ENCODE data around the gene AMBRA1.

The AMBRA1 gene

DNA sequence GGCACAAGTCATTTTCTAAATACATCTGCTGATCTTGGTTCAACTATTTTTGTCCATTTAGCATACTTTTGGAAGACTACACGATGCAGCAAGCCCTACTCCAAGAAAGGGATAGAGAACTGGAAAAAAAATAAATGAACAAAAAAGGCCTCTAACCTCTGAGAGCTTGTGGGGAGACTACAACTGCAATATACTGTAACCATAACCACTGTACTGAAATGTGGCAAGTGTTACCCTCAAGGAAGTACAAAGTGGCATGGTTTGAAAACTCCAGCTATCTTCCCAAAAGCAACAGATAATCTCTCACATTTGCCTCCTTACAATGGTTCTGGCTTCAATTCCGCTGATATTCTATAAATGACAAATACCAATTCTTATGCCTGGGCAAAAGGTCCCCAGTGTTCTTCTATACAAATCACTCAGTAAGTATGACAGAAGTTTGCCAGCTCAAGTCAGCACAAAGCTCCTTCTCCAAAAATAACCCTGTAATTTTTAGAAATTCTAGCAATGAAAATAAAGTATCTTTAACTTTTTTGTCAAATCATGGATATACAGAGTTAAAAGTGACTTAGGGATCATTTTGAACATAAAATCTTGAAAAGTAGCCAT, 22.9 kb downstream of the AMBRA1 start:
- no peak for DNase-seq

DNA sequence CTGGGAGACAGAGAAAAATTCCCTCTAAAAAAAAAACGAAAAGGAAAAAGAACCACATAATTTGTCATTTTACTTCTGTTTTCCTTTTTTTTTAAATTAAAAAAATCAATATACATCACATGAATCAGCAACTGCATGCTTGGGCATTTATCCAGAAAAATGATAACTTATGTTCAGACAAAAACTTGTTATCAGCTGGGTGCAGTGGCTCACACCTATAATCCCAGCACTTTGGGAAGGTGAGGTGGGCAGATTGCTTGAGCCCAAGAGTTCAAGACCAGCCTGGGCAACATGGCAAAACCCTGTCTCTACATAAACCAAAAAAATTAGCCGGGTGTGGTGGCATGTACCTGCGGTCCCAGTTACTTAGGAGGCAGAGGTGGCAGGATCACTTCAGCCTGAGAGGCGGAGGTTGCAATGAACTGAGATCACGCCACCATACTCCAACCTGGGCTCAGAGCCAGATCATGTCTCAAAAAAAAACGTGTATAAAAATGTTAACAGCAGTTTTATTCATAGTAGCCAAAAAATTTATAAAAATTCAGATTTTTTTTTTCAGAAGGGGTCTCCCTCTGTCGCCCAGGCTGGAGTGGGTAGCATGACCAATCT, 28.5 kb downstream of the AMBRA1 start:
- DNase-seq, result no peak

DNA sequence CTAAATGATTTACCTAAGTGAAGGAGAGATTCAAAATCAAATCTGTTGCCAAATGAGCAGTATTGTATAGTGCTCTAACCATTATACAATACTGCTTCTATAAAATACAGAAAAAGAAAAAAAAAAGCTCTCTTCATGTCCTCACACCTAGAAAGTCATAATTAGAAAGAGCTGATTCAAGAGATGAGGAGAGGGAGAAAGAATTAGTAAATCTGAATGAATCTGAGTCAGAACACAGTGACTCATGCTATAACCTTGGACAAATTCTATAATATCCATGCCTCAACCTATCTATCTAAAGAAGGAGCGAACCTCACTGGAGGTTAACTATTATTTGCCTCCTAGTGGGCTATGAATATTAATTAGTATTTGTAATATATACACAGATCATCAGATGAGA, 29.4 kb downstream of the AMBRA1 start:
- no peak for DNase-seq

DNA sequence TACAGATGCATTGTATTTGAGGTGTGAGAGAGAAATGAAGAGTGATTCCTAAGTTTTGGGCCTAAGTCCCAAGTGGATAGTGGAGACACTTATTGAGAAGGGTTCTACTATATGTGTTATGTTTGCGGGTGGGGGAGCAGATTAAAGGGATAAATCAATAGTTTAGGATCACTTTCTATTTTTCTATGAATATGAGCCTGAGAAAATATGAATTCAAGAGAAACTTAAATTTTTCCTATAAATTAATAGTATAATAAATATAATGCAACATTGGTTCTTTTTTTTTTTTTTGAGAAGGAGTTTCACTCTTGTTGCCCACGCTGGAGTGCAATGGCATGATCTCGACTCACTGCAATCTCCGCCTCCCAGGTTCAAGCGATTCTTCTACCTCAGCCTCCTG, 31.3 kb downstream of the AMBRA1 start:
- no peak for DNase-seq

DNA sequence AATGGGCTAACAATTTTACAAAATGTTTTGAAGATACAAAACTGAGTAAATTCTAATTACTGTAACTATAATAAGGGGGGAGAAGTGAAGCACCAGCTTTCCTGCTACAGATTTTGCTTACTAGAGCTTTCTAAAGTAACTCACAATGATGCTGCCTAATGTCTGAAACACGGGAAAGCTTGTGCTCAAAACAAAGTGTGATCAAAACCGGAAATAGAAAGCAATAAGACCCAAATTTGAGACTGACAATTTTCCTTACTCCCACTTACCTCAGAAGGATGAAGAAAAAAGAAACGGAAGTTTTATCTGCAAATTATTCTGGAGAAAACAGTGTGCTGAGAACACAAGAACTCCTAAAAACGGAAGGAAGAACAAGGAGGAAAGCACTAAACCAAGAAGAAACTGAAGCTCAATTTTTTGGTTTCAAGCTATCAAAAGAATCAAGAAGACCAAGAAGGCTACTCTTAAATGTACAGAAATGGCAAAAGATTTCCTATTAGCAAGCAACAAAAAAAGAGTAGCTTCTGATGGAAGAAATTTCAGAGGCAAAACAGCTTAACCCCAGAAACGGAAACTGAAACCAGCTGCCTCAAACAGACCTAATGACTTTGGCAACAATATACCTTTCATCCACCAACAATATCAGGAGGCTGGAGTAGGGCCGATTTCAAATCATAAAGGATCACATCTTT, 33.4 kb downstream of the AMBRA1 start:
- no peak for DNase-seq

DNA sequence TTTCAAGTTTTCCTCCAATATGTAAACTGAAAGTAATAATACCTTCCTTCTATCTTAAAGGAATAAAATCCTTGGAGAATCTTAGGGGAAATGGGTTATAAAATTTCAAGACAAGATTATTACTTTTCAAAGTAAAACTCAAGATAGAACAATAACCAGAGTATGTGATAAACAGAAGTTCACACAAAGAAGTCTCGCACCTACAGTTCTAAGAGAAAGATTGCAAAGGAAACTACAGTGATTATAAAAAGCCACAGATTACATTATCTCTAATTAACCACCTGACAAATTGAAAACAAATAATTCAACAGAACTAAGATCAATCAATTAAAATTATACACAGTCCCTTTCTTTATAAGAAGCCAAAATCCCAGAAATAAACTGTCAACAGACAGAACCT, 34.0 kb downstream of the AMBRA1 start:
- DNase-seq, result no peak

DNA sequence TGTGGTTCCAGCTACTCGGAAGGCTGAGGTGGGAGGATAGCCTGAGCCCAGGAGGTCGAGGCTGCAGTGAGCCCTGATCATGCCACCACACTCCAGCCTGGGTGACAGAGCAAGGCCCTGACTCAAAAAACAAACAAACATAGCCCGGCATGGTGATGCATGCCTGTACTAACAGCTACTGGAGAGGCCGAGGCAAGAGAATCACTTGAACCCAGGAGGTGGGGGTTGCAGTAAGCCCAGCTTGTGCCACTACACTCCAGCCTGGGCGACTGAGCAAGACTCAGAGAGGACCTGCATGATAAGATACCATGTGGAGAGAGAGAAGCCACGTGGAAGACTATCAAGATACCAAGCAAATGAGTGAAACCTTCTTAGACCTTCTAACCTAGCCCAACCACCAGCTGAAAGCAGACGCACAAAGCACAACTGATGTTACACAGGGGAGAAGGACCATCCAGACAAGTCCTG, 36.1 kb downstream of the AMBRA1 start:
- DNase-seq, result no peak

DNA sequence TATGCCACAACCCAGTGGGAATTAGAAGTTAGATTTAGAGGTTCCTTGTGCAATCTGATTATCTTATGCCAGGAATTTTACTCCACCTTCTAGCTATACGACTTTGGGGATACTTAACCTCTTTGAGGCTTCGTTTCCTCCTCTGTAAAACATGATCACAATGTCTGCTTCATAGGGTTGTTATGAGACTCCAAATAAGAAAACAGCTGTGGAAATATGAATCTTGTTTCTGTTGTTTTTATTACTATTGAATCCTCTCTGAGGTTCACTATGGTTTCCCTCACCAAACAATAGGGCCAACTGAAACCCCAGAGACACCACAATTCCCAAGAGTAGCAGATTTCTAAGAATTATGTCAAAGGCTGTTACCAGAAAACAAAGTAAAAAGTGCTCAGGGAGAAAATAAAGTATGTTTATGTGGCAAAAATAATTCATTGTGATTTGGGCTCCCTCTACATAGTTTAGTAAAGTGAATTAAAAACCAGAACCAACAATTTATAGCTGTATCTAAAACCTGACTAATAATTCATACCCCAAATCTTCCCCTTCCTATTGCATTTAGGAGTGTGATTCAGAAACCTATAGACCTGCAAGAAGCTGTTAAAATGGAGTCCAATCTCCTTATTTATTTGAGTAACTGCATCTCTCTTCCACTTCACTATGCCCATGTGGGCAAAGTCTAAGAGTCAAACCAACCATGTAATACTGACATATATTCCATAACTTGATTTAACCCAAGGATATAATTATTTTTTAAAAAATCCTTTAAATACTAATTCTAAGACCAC, 38.4 kb downstream of the AMBRA1 start:
- no peak for DNase-seq

DNA sequence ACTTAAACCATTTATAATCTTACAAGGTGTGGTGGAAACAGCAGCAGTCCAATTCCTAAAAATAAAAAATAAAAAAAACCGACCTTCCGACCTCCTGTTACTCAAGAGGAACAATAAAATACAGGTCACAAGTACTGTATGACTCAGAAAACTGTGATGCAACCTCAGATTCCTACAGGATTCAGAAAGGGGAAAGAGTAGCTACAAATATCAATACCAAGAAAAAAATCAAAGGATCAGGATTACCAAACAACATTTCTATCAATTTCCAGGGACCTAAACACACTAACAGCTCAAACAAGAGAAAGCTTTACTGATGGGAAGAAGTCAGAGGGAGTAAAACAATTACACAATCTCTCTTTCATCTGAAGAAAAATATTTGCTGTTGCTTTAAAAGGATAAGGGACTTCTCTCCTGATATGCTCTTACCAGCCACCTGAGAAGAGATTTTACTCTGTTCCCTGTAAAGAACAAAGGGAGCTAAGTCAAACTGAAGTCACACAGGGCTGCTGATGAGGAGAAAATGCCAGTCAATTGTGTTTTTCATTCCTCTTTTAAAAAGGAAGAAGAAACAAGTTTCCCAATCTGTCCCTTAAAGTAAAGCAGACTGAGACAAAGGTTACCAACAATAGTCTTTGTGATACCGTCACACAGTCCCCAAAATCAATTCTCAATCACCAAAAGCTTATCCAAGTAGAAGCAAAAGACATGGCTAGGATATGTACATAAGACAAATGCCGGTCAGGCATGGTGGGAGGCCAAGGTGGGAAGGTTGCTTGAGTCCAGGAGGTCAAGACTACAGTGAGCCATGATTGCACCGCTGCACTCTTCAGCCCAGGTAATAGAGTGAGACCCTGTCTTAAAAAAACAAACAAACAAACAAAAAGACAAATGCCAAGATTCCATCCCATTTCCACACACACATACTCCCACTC, 39.3 kb downstream of the AMBRA1 start:
- no peak for DNase-seq

DNA sequence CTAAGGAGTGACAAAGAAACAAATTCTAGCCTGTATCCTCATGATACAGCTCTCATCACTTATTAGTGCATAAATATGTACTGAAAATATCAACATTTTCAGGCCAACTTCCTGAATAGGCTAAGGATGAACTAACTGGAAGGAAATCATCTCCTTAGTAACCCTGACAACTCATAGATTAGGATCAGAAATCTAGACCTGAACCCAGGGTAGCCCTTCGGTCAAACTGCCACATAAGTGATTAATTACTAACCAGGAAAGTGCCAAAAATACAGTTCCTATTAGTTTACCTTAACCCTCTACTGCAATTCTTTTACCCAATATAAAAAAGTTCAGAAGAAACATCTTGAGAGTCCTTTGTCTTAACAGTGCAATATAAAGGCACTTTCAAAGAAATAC, 40.0 kb downstream of the AMBRA1 start:
- no peak for DNase-seq

DNA sequence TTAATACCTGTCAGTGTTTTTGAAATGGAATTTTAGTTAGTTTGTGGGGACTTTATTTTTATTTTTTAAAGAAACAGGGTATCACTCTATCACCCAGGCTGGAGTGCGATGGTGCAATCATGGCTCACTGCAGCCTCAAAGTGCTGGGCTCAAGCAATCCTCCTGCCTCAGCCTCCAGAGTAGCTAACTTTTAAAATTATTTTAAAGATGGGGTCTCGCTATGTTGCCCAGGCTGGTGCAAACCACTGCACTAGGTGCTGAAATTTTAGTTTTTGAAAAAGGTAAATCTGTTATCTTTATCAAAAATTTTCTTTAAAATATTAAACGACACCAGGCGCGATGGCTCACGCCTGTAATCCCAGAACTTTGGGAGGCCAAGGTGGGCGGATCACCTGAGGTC, 42.6 kb downstream of the AMBRA1 start:
- no peak for DNase-seq

DNA sequence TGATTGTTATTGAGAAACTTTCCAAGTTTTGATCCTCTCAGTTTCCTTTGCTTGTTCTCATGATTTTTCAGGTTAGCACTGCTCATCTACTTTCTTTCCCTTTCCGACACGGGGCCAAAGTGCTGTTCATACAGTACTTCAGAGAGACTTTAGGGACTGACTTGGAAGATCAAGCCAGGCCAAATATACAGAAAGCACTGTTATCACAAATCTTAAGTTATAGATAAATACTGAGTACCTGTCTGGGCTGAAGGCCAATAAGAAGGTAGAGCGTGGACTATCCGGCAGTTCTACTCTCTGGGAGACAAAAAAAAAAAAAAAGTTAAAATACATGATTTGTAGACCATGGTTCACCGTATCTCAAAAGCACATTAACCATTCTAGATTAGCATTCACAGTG, 46.2 kb downstream of the AMBRA1 start:
- DNase-seq, result no peak

DNA sequence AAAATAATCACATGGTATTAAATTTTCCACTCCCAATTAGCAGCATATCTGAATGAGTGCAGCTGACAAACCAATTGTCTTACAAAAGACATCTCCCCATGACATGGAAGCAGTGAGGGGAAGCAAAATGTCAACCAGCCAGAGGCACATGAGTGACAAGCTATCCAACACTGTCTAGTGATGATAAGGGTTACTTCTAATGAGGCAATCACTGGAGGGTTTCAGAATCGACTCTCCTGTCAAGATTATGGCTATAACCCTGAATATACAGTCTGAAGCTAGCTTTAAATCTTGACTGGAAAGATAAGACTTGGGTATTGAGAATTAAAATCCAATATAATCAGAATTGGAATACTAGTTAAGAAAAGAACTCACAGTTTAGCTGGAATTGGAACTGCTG, 50.3 kb downstream of the AMBRA1 start:
- no peak for DNase-seq

DNA sequence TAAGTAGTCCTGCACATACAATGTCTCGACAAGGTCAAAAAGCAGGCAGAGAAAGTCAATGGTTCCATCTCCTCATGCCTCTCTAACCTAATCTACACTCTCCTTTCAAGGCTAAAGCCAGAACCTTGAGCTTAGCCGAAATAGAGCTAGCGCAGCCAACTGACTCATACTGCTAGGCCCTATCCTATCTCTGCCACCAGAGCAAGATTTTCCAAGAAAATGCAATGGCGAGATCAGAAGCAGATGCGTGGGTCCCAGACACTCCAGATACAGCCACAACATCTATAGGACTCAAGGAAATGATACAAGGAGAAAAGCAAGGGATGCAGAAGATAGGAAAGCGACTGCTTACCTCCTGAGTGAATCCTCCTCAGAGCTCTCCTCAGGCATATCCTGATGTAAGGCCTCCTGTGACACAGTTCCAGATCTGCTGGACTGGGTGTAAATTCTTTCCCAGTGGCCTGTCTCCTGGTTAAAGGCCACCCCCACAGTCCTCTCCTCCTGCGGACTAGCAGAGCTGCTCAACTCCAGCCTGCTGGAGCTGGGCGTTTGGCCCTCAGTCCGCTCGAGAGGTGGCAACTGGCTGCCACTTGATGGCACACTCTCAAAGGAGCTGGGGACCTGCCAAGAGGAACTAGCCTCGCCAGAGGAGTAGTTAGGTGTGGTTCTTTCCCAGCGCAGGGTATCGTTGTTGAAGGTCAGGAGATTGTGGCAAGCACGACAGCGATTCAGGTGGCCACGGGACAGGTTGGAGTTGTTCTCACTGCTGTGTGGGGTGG, 52.0 kb downstream of the AMBRA1 start:
- DNase-seq, result no peak

DNA sequence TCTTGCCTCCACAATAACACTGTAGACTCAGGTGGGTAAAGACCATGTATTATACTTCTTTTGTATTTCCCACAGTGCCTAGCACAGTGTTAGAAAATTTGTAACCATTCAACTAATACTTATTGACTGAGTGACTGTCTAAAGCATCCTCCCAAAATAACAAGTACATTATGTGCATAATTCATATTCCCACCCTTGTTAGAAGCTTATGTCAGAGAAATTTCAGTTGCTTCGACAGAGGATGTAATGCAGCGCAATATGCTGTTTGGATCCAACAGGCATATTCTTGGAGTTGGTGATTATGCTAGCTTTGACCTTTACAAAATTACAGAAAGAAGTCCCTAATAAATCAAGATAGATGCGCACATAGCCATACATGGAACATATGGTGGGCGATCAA, 53.0 kb downstream of the AMBRA1 start:
- no peak for DNase-seq

DNA sequence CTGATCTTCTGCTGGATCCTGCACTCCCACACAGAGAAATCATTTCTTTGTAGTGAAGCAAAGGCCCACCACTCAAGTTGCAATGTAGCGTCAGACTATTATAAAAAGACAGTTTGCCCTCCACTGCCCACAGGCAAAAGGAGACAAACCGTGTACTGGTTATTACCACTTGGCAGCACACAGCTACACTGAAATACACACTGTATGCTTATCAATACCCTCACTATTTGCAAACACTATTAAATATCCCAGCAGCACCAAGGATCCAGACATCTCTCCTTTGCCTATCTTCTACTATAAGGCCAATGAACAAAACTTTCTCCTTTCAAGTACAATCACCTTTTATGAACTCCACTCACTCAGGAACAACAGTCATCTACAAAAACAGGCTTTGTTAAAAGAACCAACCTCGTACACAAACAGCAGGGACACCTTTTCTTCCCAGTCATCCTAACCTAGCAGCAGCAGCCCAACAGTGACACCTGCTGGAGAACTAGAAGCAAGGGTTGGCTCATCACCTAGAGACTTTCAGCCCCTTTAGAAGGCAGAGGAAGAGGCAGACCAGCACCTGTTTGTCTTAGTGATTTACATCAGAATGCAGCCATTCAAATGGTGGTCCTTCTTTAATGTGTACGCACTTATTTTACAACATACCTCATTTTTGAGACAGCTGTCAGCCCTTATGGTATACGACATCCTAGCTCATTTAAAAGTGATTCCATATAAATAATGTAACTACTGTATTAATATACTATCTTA, 56.1 kb downstream of the AMBRA1 start:
- DNase-seq, result peak; percentile 59 to 64

DNA sequence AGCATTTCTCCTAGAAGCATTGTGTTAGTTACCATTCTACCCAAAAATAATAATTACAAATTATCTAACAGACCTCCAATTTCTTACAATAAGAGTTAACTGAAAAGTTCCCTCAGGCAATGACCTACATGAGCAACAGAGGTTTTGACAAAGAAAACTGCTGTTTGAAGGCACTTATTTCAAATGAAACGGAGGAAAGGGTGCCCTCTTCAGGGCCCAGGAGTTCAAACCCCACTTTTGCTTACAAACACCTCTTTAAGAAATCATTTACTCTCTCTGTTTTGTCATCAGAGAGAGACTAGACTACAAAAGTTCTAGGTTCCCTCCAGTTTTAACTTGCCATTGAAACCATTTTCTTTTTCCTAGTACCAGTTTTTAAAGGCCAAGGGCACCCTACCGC, 56.7 kb downstream of the AMBRA1 start:
- DNase-seq, result no peak

DNA sequence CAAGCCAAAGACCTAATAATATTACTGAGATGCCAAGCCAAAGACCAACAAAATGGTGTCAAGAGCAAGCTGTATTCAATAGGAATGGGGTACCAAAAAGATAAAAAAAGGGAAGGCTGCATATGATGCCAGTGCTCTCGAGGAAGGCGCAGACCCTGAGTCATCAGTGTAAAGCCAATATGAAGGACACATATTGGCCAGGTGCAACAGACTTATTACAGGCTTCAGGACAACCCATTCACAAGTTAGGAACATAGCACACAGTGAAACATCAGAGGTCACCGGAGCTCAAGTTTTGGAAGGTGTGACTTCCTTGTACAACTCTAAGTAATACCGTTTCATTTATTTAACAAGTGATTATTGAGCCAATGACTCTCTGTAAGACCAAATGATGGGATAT, 58.1 kb downstream of the AMBRA1 start:
- DNase-seq, result no peak

DNA sequence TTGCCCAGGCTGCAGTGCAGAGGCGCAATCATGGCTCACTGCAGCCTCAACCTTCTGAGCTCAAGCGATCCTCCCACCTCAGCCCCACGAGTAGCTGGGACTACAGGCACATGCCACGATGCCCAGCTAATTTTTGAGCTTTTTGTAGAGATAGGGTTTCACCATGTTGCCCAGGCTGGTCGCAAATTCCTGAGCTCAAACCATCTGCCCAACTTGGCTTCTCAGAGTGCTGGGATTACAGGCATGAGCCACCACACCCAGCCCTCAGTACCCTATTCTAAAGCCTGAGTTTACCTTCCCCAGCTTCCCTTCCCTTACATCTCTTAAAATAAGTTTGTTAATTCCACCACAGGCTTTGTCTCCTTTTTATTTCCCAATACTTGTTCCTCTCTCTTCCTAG, 59.1 kb downstream of the AMBRA1 start:
- no peak for DNase-seq

DNA sequence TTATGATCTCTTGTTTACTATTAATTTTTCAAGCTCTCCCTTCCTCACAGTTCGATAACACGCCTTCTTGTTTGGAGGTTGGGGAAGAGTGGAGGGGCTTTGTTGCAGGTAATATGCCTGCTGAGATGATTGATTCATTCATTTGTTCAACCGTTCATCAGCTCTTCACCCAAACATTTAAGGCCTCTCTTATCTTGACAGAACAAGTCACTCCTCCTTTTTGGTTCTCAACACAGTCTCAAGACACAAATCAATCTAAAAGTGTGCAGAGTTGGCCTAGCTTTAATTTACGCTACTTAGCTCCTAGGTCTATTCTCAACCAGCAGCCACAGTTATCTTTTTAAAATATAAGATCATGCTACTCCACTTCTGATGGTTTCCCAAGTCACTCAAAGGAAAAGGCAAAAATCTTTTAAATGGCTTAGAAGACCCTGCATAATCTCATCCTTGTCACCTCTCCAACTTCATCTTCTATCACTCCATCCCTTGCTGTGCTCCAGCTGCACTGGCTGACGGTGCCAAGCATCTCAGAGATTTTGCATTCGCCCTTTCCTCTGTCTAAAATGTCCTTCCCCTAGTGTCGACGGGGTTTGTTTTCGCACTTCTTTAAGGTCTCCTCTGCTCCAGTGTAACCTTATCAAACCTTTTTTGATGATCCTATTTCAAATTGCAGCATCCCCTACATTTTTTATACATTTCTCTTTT, 60.3 kb downstream of the AMBRA1 start:
- no peak for DNase-seq
